HG03432 (cell line): ENCODE results near the gene RNGTT.
"Not testable (repeated sequence)": the region's sequence is repeated elsewhere in the genome, so short reads cannot be mapped to it uniquely, and the experiment has no call there.

ENCODE experiments used
- ATAC-seq: cut with Tn5 transposase; IDR thresholded peaks from one replicate; pipeline ENCODE4 v1.9.1; 2021; ENCODE audit warnings: mild to moderate bottlenecking, moderate library complexity; ENCODE audit not compliant: unreplicated experiment

Gene RNGTT

GRCh38 chr6:88914895-88915598 is 48.4 kb downstream of the RNGTT start:
- no peak for ATAC-seq

- ATAC-seq = no peak
Measured at GRCh38 chr6:88914180-88914579, 49.2 kb downstream of the RNGTT start.

GRCh38 chr6:88913471-88913870 is 49.9 kb downstream of the RNGTT start:
- no peak for ATAC-seq

GRCh38 chr6:88910922-88911778 is 52.3 kb downstream of the RNGTT start:
- no peak for ATAC-seq

- no peak for ATAC-seq
Measured at GRCh38 chr6:88908598-88909548, 54.5 kb downstream of the RNGTT start.

- not testable (repeated sequence) for ATAC-seq
Measured at GRCh38 chr6:88907148-88907547, 56.3 kb downstream of the RNGTT start.

- ATAC-seq = no peak
Measured at GRCh38 chr6:88899569-88900316, 63.7 kb downstream of the RNGTT start.

- no peak for ATAC-seq
Measured at GRCh38 chr6:88895911-88896310, 67.5 kb downstream of the RNGTT start.

- no peak for ATAC-seq
Measured at GRCh38 chr6:88890860-88891845, 72.3 kb downstream of the RNGTT start.

- no peak for ATAC-seq
Measured at GRCh38 chr6:88890394-88890793, 73.0 kb downstream of the RNGTT start.

GRCh38 chr6:88884361-88884760 is 79.1 kb downstream of the RNGTT start:
- ATAC-seq = no peak

- ATAC-seq = no peak
Measured at GRCh38 chr6:88882536-88882935, 80.9 kb downstream of the RNGTT start.

GRCh38 chr6:88881451-88881850 is 82.0 kb downstream of the RNGTT start:
- ATAC-seq = no peak

GRCh38 chr6:88880021-88880420 is 83.4 kb downstream of the RNGTT start:
- ATAC-seq = no peak

- ATAC-seq = no peak
Measured at GRCh38 chr6:88877893-88878292, 85.5 kb downstream of the RNGTT start.

- no peak for ATAC-seq
Measured at GRCh38 chr6:88872962-88873361, 90.5 kb downstream of the RNGTT start.

- no peak for ATAC-seq
Measured at GRCh38 chr6:88871498-88871897, 91.9 kb downstream of the RNGTT start.

- ATAC-seq = peak; percentile 48
Measured at GRCh38 chr6:88870717-88871330, 92.6 kb downstream of the RNGTT start.
